HL-60 (cell line): ENCODE data around the gene RERE.

Source experiments
- POLR2AphosphoS5 ChIP-seq: IDR thresholded peaks from 2 replicates; pipeline ENCODE4 v1.6.1; 2012; ENCODE audit warnings: low read depth
- SPI1 ChIP-seq: IDR thresholded peaks from 2 replicates; pipeline ENCODE4 v1.6.1; 2012; ENCODE audit warnings: low read depth, mild to moderate bottlenecking, borderline replicate concordance
- TF ChIP-seq, protein P1 (sequence below): IDR thresholded peaks from one replicate; pipeline ENCODE4 v1.5.1; 2011; ENCODE audit warnings: low read length, control low read depth, inconsistent platforms; ENCODE audit not compliant: insufficient read depth

DNA sequence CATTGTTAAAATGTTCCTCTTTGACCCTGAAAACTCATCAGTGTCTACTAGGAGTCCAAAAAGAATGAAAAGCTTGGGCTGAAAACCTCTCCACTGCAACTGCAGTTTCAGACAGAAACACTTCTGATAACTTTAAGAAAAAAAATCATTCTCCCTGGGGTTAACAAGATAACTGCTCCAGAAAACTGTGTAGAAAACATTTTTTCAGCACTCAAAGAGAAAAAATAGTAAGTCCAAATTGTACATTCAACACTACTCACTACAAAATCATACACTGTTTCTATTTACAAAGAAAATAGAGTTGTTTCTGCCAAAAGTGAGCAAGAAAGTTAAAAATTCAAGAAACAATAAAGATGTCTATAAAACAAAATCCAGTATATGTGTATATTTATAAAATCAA is 157.8 kb downstream of the RERE start:
- no peak for TF ChIP-seq POLR2AphosphoS5
- TF ChIP-seq, protein P1, sequence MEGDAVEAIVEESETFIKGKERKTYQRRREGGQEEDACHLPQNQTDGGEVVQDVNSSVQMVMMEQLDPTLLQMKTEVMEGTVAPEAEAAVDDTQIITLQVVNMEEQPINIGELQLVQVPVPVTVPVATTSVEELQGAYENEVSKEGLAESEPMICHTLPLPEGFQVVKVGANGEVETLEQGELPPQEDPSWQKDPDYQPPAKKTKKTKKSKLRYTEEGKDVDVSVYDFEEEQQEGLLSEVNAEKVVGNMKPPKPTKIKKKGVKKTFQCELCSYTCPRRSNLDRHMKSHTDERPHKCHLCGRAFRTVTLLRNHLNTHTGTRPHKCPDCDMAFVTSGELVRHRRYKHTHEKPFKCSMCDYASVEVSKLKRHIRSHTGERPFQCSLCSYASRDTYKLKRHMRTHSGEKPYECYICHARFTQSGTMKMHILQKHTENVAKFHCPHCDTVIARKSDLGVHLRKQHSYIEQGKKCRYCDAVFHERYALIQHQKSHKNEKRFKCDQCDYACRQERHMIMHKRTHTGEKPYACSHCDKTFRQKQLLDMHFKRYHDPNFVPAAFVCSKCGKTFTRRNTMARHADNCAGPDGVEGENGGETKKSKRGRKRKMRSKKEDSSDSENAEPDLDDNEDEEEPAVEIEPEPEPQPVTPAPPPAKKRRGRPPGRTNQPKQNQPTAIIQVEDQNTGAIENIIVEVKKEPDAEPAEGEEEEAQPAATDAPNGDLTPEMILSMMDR, result no peak
- no peak for TF ChIP-seq SPI1
